Muscle layer of duodenum (tissue), 2 donors: ENCODE results near the gene MAPKBP1.

ENCODE experiments used
- H3K27ac ChIP-seq: one replicate; pipeline ENCODE4 v1.7.0; 2013; ENCODE audit warnings: mild to moderate bottlenecking, low read length
- H3K27me3 ChIP-seq: one replicate; pipeline ENCODE4 v1.7.0; 2013; ENCODE audit warnings: low read depth, mild to moderate bottlenecking, control low read depth, low read length
- H3K36me3 ChIP-seq, 2 donors: one replicate each; pipeline ENCODE4 v1.7.0; 2013; ENCODE audit warnings: low read length in 2 of 2, control low read depth in 1 of 2, mild to moderate bottlenecking in 1 of 2; ENCODE audit not compliant: insufficient read depth in 2 of 2, control insufficient read depth in 1 of 2
- H3K4me1 ChIP-seq, 2 donors: one replicate each; pipeline ENCODE4 v1.7.0; 2013; ENCODE audit warnings: low read length in 2 of 2, mild to moderate bottlenecking in 2 of 2, control low read depth in 1 of 2, moderate library complexity in 1 of 2; ENCODE audit not compliant: insufficient read depth in 2 of 2, control insufficient read depth in 1 of 2
- H3K4me3 ChIP-seq, 2 donors: one replicate each; pipeline ENCODE4 v1.7.0; 2013; ENCODE audit warnings: low read length in 2 of 2, low read depth in 1 of 2, mild to moderate bottlenecking in 1 of 2
- H3K9me3 ChIP-seq, 2 donors: one replicate each; pipeline ENCODE4 v1.7.0; 2013; ENCODE audit warnings: low read length in 2 of 2, control low read depth in 1 of 2, mild to moderate bottlenecking in 1 of 2; ENCODE audit not compliant: control insufficient read depth in 1 of 2
- donor health status: healthy.

The MAPKBP1 gene

DNA sequence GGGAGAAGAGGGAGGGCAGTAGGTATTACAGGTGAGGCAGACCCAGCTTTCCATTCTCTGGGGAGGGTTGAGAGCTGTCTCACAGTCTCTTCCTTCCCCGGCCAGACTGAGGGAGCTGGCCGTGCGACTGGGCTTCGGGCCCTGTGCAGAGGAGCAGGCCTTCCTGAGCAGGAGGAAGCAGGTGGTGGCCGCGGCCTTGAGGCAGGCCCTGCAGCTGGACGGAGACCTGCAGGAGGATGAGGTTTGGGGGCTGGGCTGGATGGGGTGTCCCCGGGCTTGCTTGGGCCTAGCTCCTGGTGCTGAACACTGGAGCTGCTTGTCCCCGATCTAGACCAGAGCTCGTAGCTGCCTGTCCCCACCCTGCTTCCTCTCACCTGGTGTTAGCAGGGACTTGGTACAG is 69.3 kb downstream of the MAPKBP1 start:
- no peaks in the 10 kb centered on the region for H3K9me3 ChIP-seq
- H3K36me3 ChIP-seq: peaks cover 11 to 81% of the 10 kb centered on the region in 2 donors
- no peaks in the 10 kb centered on the region for H3K4me1 ChIP-seq
- no peak overlapping the region for H3K27ac ChIP-seq
- no peaks in the 10 kb centered on the region for H3K27me3 ChIP-seq
- H3K4me3 ChIP-seq: no peak overlapping the region

DNA sequence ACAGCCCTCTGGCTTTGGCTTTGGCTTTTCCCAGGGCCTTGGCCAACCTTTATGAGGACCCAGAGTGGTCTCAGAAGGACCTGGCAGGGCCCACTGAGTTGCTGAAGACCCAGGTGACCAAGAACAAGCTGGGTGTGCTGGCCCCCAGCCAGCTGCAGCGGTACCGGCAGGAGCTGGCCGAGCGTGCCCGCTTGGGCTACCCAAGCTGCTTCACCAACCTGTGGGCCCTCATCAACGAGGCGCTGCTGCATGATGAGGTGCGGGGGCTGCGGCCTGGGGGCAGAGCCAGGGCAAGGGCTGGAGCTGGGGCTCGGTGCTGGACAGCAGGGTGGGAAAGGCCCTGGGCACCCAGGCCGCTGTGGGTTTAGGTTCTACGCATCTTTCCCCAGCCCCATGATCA is 70.5 kb downstream of the MAPKBP1 start:
- Histone ChIP-seq H3K27ac (no peak overlapping the region), H3K9me3 (no peaks in the 10 kb centered on the region), H3K4me1 (no peaks in the 10 kb centered on the region), H3K36me3 (peaks cover 14 to 81% of the 10 kb centered on the region in 2 donors), H3K27me3 (no peaks in the 10 kb centered on the region), H3K4me3 (no peak overlapping the region)

DNA sequence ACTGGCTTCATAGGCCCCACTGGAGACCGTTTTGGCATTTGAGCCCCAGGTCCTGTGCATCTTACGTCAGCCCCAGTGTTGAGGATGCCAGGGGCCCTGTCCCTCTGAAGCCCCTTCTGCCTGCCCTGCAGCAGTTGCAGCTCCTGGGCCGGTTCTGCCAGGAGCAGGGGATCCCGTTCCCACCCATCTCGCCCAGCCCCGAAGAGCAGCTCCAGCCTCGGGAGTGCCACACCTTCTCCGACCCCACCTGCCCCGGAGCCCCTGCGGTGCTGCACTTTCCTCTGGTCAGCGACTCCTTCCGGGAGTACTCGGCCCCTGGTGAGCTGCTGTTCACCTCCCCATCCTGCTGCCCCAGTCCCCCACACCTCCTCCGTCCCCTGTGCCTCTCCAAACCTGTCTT is 72.9 kb downstream of the MAPKBP1 start:
- Histone ChIP-seq H3K4me3 (no peak overlapping the region), H3K27ac (no peak overlapping the region), H3K4me1 (no peaks in the 10 kb centered on the region), H3K36me3 (peaks cover 14 to 60% of the 10 kb centered on the region in 2 donors), H3K27me3 (no peaks in the 10 kb centered on the region), H3K9me3 (no peaks in the 10 kb centered on the region)

DNA sequence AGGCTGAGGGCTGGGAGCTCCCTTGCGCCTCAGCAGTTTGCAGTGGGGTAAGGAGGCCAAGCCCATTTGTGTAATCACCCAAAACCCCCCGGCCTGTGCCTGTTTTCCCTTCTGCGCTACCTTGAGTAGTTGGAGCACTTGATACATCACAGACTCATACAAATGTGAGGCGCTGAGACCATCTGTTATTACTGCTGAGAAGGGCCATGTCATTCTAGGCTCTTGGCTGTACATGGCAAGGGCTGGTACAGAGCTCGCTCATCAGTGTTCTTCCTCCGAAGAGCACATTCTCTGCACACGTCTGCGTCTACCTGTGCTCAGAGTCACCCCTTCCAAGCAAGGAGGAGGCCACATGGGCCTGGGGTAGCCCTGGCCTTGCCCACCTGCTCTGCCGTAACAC is 73.7 kb downstream of the MAPKBP1 start:
- H3K27me3 ChIP-seq: no peaks in the 10 kb centered on the region
- H3K9me3 ChIP-seq: no peaks in the 10 kb centered on the region
- H3K4me1 ChIP-seq: no peaks in the 10 kb centered on the region
- peaks cover 14 to 54% of the 10 kb centered on the region in 2 donors for H3K36me3 ChIP-seq
- H3K4me3 ChIP-seq: no peak overlapping the region
- H3K27ac ChIP-seq: no peak overlapping the region

DNA sequence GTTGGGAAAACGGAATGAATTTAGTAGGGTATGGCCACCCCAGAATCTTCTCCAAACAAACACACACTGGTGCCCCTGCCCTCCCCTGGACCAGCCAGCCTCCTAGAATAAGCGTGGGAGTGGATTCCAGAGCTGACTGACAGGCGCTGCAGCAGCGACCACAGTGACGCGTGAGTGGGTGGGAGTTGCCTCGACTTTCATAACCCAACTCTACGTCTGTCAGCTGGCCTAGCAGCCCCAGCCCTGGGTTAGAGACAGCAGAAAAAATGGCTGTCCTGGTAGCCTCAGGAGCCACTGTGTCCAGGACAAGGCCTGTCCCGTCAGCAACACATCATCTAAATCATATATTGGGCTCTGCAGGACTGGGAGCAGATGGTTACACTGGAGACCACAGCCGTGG is 74.3 kb downstream of the MAPKBP1 start:
- Histone ChIP-seq H3K9me3 (no peaks in the 10 kb centered on the region), H3K4me3 (no peak overlapping the region), H3K27me3 (no peaks in the 10 kb centered on the region), H3K27ac (no peak overlapping the region), H3K36me3 (peaks cover 14 to 52% of the 10 kb centered on the region in 2 donors), H3K4me1 (no peaks in the 10 kb centered on the region)

DNA sequence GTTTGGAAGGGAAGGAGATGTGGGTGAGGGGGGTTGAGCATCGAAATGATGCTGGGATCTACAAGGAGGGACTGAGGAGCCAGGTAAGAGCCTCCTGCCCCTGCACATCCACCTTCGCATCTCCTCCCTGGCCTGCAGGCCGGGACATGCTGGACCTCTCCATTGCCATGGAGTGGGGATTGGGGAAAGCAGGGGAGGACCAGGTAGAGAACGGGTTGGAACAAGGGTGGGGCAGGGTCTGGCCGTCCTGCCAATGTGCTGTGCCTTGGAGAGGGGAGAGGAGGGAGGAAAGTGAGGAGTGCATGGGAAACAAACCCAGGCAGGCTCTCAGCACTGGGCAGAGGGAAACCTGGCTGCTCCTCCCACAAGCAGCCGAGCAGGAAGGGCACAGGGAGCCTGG is 74.9 kb downstream of the MAPKBP1 start:
- H3K4me3 ChIP-seq: no peak overlapping the region
- H3K9me3 ChIP-seq: no peaks in the 10 kb centered on the region
- no peaks in the 10 kb centered on the region for H3K27me3 ChIP-seq
- peaks cover 14 to 46% of the 10 kb centered on the region in 2 donors for H3K36me3 ChIP-seq
- H3K4me1 ChIP-seq: no peaks in the 10 kb centered on the region
- no peak overlapping the region for H3K27ac ChIP-seq

DNA sequence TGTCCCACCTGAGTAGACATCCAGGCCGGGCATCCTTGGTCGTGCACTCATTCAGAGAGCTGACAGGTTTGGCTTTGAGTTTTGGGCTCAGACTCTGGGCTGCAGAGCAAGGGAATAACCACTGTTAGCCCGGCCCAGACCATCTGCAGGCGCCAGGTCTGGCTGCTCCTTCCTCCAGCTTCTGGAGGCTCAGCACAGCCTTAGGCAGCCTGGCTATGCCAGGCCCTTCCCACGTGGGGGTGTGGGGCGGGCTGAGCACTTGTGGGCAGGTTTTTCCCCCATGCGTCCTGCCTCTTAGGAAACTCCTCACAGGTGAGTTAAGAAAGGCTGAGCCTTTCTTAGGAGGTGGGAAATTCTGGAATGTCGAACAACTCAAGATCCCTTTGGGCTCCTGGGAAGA is 75.6 kb downstream of the MAPKBP1 start:
- H3K4me1 ChIP-seq: no peaks in the 10 kb centered on the region
- H3K36me3 ChIP-seq: peaks cover 14 to 40% of the 10 kb centered on the region in 2 donors
- H3K27ac ChIP-seq: no peak overlapping the region
- no peaks in the 10 kb centered on the region for H3K9me3 ChIP-seq
- H3K27me3 ChIP-seq: no peaks in the 10 kb centered on the region
- no peak overlapping the region for H3K4me3 ChIP-seq

DNA sequence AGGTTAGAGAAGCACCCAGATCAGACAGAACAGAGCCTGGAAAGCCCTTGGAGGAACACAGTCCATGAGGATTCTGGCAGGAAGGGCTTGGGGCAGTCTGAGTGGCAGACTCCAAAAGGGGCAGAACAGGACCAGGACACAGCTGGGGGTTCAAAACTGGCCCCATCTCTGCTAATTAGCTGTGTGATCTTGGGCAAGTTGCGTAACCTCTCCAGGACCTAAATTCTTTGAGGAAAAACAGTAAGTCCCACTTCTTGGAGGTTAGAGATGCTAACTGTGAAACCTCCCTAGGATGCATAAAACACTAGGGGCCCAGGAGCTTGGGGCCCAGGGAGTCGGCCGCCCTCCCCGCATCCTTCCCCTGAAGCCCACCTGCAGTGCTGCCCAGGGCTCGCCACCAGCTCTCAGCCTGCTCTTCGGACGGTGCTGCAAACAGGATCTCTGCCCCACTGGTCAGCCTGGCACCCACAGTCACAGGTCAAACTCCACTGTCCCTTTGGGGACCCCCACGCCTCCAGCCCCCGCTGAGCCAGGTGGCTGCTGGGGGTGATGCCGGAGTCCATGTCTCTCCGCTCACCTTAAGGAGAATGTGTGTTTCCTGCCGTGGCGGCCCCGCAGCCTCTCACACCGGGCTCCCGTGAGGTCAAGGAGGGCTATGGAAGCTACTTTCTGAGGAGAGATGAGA is 76.3 kb downstream of the MAPKBP1 start:
- Histone ChIP-seq H3K9me3 (no peaks in the 10 kb centered on the region), H3K4me1 (no peaks in the 10 kb centered on the region), H3K36me3 (peaks cover 14 to 32% of the 10 kb centered on the region in 2 donors), H3K27ac (no peak overlapping the region), H3K4me3 (no peak overlapping the region), H3K27me3 (no peaks in the 10 kb centered on the region)

DNA sequence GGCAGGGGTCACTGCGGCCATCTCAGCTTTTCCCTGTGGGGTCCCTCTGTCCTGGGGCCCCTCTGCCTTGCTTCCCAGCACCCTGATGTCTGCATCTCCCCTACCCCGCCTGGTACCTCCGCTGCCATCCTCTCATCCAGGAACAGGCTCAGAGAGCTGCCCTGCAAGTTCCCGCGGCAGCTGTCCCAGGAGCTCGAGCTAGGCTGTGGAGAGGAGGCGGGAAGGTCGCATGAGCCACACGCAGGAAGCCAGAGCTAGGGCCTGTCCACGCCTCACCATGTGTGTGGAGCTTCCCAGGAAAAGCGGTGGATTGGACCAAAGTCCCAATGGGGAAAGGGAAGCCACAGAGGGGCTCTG is 76.9 kb downstream of the MAPKBP1 start:
- Histone ChIP-seq H3K4me1 (no peaks in the 10 kb centered on the region), H3K27me3 (no peaks in the 10 kb centered on the region), H3K27ac (no peak overlapping the region), H3K4me3 (no peak overlapping the region), H3K9me3 (no peaks in the 10 kb centered on the region), H3K36me3 (peaks cover 14 to 27% of the 10 kb centered on the region in 2 donors)

DNA sequence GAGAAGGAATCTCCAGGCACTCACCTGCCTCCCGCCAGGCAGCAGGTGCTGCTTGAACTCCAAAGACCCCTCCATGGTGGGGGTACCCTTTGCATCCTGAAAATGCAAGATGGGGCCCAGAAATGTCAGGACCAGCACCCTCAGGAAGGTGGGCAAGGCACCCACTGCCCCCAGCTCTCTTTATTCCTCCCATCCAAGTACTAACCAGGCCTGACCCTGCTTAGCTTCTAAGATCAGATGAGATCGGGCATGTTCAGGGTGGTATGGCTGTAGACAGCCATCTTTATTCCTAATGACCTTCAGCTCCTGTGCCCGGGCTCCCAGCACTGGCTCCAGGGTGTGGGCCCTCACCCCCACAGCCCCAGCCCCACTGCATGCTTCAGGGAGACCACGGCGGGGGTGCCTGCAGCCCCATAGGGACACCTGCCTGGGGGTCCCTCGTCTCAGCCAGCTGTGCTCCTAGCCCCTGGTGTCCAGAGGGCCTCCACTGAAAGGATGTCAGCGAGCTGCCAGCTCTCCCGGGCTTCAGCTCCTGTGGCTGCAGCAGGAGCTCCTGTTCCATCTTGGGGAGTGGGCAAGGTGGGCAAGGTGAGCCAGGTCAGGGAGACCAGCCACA is 77.6 kb downstream of the MAPKBP1 start:
- Histone ChIP-seq H3K4me1 (no peaks in the 10 kb centered on the region), H3K36me3 (peaks cover 7 to 20% of the 10 kb centered on the region in 2 donors), H3K4me3 (no peak overlapping the region), H3K27me3 (no peaks in the 10 kb centered on the region), H3K27ac (no peak overlapping the region), H3K9me3 (no peaks in the 10 kb centered on the region)

DNA sequence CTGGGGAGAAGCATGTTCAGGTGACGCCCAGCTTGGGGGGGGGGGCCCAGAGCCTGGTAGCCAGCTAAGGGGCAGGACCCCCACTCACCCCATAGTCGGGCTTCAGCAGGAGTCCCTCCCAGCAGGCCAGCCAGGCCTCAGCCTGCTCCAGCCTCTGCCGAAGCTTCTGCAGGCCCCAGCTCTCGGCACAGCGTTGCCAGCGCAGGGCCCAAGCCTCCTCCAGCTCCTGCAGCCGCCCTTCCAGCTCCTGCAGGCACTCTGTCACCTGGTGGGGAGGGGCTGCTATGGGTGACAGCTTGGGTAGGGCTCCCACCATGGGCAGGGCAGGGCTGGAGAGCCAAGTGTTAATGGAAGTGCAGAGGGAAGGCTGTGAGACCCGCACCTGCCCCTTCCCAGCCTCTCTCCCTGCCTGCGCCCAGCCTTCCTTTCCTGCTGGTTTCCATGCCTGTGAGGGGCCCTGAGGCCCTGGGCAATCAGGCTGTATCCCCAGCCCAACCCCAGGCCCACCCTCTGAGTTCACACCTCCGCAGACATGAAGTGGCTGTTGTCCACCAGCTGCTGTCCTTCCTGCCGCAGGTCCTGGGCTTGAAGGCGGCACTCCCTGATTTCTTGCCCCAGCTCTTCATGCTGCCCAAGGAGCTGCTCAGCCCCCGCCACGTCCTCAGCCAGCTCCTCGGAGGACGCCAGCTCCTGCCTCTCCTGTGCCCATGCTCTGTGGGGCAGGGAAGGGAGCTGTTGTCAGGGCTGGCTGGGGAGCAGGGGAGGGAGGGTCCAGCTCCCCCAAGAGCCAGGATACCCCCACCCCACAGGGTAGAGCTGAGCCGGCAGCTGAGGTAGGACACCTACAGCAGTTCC is 78.7 kb downstream of the MAPKBP1 start:
- Histone ChIP-seq H3K27me3 (no peaks in the 10 kb centered on the region), H3K36me3 (peaks cover 4 to 9% of the 10 kb centered on the region in 2 donors), H3K4me3 (no peak overlapping the region), H3K9me3 (no peaks in the 10 kb centered on the region), H3K27ac (no peak overlapping the region), H3K4me1 (no peaks in the 10 kb centered on the region)
